ENCODE data around the gene RTN4R.
A peak's percentile ranks its signal among the peaks of the same experiment; 100 is the strongest.
"Not testable (repeated sequence)": the region's sequence is repeated elsewhere in the genome, so short reads cannot be mapped to it uniquely, and the experiment has no call there.

RTN4R gene

DNA sequence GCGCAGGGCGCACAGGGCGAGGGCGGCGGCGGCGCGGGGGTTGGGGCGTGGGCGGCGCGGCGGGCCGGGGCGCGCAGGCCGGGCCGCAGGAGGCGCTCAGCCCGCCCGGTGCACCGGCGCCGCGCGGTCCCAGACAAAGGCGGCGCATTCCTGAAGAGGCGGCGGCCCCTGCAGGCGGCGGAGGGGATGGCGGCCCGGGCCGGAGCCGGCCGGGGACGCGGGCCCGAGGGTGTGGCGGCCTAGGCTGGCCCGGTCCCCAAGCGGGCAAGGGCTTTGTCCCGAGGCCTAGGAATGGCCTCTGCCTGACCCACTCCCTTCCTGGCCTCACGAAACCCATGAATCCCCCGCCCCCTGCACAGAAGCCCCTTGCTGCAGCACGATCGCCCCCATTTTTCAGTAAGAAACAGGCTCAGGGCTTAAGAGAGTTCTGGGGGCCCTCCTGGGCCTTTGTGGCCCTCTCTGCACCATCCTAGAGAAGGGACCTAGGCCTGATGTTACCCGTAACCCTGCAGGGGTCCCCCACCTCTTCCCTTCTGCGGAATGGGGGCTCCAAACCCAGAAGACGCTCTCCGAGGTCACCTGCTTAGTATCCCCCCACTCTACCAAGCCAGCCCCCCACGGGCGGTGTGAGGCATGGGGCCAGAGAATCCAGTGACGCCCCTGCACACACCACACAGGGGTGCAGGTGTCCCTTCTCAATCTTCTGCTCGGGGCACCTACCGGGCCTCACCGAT, at the start of gene RTN4R:
Gene RTN4R, minus strand, starts transcription at position 40 of the 734 bp plus-strand sequence. CDS start 226 bp downstream, outside the sequence.
- peak; percentile 85 for DNase-seq

GRCh38 chr22:20317402-20318042, 49.4 kb upstream of the RTN4R start:
- DNase-seq, result peak; percentile 30

GRCh38 chr22:20316844-20317401, 48.8 kb upstream of the RTN4R start:
- DNase-seq, result peak; percentile 1

GRCh38 chr22:20316217-20316843, 48.2 kb upstream of the RTN4R start:
- peak; percentile 1 for DNase-seq

- DNase-seq, result peak; percentile 2
Measured at GRCh38 chr22:20315337-20316216, 47.5 kb upstream of the RTN4R start.

- peak; percentile 1 for DNase-seq
Measured at GRCh38 chr22:20314741-20315336, 46.7 kb upstream of the RTN4R start.

DNA sequence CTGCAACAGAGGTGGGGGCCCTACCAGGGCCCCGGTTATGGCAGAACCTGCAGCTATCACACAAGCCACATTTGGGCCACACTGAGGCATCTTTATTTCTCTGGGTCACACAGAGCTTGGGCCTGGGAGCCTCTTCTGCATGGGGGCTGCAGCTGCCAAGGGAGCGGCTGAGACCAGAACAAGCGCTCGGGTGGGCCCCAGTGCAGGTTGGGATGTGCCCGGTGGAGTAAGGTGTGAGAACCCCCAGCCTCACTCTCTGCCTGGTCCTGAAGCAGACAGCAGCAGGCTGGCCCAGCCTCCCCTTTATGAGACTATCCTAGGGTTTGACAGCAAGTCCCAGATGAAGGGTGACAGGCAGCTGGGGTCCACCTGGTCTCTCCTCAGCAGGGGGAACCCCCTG, 46.1 kb upstream of the RTN4R start:
- DNase-seq, result peak; percentile 0

DNA sequence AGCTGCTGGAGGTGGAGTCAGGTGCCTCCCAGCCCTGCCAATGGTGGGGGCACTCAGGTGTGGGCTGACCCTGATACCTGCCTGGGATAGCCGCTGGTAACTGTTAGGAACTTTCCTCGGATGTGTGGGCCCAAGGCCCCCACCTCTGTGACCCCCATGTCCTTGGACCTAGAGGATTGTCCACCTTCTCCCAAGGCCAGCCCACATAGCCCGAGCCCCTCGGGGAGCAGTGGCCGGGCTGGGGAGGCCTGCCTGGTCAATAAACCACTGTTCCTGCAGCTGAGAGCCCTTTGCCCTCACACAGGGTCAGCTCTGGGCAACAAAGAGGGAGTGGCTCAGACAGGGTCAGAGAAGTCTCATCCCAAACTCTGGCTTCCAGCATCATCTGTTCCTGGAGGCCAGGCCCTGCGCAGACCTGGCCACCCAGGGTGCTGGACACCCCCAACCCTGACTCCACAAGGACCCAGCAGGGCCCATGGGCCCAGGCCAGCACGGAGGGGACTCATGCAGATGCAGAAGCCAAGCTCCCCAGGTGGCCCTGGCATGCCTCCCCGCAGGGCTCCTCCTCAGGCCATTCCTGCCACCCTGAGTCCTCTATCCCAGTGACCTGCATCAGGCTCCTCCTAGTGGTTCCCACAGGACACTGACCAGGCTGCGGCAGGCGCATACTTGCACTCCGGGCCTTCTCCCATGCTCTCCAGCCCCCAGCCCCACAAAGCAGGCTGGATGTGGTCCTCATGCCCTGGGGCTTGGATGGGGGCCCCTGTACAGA, 45.4 kb upstream of the RTN4R start:
- peak; percentile 1 for DNase-seq

GRCh38 chr22:20312396-20313191, 44.5 kb upstream of the RTN4R start:
- DNase-seq, result peak; percentile 1

DNA sequence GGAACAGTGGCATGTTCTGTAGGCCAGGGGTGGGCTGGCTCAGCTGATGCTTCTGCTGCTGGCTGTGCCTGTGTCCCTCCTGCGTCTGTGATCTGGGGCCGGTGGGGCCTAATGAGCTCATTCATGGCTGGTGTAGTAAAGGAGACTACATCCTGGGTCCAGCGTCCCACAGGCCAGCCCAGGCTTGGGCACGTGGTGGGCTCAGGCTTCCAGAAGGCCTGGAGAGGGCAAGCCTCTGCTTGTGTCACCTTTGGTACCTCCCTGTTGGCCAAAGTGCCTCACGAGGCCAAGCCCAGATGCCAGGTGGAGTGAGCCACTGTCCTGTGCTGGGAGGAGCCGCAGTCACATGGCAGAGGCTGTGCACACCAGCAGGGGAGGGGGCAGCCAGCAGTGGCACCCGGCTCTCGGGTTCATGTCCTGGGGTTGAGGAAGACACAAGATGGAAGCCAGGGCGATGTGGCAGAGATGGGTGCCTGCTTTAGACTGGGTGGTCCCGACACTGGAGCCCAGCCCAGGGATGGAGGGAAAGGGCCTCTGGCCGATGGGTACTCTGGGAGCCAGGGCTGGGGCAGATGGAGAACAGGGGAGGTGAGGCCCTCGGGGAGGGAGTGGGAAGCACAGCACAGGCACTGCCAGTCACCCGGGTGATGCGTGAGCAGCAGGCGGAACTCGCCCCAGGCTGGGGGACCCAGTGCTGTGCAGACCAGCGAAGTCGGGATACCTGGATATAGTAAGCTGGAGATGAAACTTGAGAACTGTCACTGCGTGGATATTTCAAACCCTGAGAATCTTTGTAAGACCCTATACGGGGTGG, 43.3 kb upstream of the RTN4R start:
- not testable (repeated sequence) for DNase-seq

DNA sequence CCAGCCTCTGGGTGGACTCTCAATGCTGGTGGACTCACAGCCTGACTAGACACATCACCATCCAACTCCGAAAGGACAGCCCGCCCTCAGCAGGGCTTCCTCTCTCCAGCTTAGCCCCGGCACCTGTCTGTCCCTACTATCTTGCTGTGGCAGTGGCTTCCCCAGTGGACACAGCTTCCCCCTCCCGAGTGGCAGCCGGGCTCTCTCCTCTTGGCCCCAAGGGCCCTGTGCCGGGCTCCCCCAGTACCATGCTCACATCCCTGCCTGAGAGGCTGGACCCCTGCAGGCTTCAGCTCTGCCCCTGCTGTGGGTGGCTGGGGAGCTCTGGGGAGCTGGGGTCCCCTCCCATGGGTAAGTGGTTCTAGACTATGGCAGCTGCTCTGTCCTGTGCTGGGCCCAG, 42.7 kb upstream of the RTN4R start:
- not testable (repeated sequence) for DNase-seq

DNA sequence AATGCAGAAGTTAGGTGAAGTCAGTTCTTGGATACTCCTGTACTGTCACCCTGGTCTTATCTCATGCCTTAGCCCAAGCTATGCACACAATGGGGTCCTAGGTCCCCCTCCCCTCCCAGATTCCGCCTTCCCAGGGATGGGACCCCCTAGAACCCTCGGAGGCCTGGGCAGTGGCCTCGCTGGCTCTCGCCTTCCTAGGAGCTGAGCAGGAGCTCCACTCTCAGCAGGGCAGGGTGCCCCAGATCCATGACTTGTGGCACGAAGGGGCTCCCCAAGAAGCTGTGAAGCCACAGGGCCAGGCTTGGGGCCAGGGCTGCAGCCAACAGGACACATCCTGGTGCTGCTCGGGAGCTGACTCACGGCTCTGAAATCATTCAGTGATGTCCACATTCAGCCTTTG, 42.1 kb upstream of the RTN4R start:
- not testable (repeated sequence) for DNase-seq

- DNase-seq, result not testable (repeated sequence)
Measured at GRCh38 chr22:20308806-20309650, 40.9 kb upstream of the RTN4R start.

DNA sequence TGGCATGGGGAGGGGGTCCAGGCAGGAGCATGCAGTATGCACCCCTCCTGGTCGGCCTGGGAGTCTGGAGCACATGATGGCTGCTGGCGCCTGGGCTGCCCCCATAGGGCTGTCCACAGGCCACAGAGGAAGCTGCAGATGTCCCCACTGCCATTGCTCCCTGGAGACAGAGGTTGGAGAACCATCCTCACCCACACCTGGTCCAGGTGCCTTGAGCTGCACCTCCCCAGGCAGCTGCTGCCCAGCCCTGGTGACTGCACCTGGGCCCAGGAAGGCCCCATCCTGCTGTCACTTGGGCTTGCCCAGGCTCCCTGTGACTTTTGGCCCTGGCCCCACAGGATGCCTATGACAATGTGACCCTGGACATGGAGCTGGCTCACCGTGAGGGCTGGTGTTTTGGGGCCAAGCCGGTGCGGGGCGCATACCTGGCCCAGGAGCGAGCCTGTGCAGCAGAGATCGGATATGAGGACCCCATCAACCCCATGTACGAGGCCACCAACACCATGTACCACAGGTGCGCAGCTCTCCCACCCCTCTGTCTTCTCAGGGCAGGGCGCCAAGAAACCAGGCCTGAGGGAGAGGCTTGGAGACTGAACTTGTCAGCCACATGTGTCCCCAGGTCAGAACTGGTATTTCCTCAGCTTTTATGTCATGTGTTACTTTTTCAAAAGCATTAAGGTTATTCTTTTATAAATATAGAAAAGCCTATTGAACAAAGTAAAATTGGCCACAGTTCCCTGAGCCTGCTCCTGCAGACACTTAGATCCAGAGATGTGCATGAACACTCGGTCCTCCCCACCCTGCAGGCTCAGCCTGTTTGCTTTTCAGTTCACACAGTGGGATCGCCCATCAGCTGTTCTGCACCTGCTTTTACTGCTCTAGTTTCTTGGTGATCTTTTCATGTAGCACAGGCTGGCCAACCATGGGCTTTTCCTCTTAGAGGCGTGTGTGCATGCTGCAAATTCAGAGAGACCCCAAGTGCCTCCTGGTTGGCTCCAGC, 39.6 kb upstream of the RTN4R start:
- DNase-seq, result not testable (repeated sequence)

- DNase-seq, result not testable (repeated sequence)
Measured at GRCh38 chr22:20306646-20307447, 38.7 kb upstream of the RTN4R start.

Data from retina (tissue), 1 donor.